ENCODE measurements around the gene CTSW.

The CTSW gene

DNA sequence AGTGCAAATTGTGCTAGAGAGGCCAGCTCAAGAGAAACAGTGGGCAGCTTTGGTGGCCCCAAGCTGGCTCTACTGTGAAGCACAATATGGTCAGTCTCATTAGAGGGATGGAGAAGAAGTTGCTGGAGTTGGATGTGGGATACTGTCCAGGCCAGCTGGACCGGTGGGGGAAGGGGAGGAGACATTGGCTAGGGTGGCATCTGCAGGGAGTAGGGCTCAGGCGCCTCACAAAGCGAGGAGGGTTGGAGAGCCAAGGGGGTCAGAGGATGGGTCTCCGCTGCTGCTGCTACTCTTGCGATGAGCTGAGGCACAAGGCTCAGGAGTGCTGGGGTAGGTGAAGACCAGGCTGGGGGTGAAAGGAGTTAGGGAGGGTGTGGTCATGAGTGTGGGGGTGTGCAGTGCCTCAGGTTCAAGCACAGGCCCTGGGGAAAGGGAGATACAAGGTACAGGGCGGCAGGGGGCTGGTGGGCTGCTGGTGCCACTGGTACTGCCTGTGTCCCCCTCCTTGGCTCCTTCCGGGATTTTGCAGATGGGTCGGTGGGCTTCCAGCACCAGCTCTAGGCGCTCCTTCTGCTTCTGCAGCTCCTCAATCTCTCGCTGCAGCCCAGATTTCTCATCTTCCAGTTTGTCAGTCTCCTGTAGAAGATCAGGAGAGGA is 13.2 kb downstream of the CTSW start:
- Histone ChIP-seq H3K9ac (ENCODE audit: low read depth, low read length) (no peak overlapping the region), H3K36me3 (ENCODE audit: insufficient read depth, low read length) (peaks cover 5% of the 10 kb centered on the region; the same call in 1 of the 2 replicates)

GRCh38 chr11:65894034-65894591 is 14.5 kb downstream of the CTSW start:
- peaks cover 7% of the 10 kb centered on the region; the same call in 1 of the 2 replicates for H3K4me1 ChIP-seq (ENCODE audit: insufficient read depth, low read length)
- no peak overlapping the region for H3K9ac ChIP-seq (ENCODE audit: low read depth, low read length)
- H3K36me3 ChIP-seq (ENCODE audit: insufficient read depth, low read length) = peaks cover 5% of the 10 kb centered on the region; the same call in 1 of the 2 replicates
- H3K9me3 ChIP-seq (ENCODE audit: control insufficient read depth, insufficient read depth, low read length) = no peaks in the 10 kb centered on the region

More for the DNA sequence above, 13.2 kb downstream of the CTSW start:
- Histone ChIP-seq H3K9me3 (ENCODE audit: control insufficient read depth, insufficient read depth, low read length) (no peaks in the 10 kb centered on the region), H3K4me1 (ENCODE audit: insufficient read depth, low read length) (peaks cover 7% of the 10 kb centered on the region; the same call in 1 of the 2 replicates)

DNA sequence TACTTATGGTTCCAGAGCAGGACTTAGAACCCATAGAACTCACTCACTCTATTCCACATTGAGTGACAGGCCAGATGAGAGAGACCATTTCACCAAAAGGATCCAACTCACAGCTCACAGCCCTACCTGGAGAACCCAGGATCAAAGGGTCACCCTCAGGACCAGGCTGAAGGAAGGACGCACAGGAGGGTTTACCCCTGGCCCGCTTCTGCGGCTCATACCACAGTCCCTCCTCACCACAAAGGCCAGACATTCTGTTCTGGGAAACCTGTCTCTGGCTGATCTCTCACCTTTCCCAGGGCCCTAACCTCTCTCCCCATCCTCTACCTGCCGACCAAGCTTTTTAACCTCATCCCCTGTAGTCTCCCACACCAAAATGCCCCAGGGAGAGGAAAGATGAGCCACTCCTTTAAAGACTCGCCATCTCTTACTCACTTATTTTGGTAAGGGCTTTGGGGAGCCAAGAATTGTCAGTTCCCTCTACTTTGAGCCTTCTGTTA is 15.9 kb downstream of the CTSW start:
- Histone ChIP-seq H3K4me1 (ENCODE audit: insufficient read depth, low read length) (no peaks in the 10 kb centered on the region; the same call in 1 of the 2 replicates), H3K9me3 (ENCODE audit: control insufficient read depth, insufficient read depth, low read length) (no peaks in the 10 kb centered on the region), H3K36me3 (ENCODE audit: insufficient read depth, low read length) (peaks cover 5% of the 10 kb centered on the region; the same call in 1 of the 2 replicates), H3K9ac (ENCODE audit: low read depth, low read length) (no peak overlapping the region)

DNA sequence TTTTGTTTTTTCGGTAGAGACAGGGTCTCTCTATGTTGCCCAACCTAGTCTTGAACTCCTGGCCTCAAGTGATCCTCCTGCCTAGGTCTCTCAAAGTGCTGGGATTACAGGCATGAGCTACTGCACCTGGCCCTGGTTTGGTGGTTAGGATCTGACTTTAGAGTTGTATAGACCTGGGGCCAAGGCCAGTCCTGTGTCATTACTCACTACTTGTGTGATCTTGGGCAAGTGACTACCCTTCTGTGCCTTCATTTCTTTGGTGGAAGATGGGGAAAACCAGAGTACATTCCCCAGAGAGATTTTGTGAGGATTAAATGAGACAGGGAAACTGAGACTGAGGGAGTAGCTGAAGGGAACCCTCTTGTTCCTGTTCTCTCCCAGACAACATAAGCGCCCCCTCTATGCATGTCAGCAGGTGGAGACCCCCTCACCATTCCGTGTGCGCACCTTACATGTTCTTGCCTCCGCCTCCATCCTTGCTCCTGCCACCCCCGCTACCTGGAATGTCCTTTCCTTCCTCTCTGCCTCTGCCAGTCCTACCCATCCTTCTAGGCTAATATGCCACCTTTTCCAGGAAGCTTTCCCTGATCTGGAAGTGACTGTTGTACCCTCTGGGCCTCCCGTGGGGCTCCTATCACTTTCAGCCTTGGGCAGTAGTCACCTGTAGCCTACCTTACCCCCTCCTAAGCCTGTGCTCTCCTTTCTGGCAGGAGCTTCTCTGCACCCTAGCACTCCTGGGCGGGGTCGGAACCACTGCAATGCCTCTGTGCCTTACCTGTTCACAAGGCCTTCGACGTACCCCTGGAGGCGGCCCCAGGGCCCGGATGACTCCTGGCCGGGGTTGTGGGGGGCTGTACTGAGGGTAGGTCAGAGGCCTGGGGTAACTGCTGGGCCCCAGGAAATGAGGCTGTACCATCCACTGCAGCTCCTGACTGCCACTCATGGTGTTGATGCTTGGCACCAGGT is 16.7 kb downstream of the CTSW start:
- Histone ChIP-seq H3K4me1 (ENCODE audit: insufficient read depth, low read length) (no peaks in the 10 kb centered on the region; the same call in 1 of the 2 replicates), H3K9me3 (ENCODE audit: control insufficient read depth, insufficient read depth, low read length) (no peaks in the 10 kb centered on the region), H3K36me3 (ENCODE audit: insufficient read depth, low read length) (peaks cover 5% of the 10 kb centered on the region; the same call in 1 of the 2 replicates), H3K9ac (ENCODE audit: low read depth, low read length) (no peak overlapping the region)

- Histone ChIP-seq H3K9ac (ENCODE audit: low read depth, low read length) (no peak overlapping the region), H3K9me3 (ENCODE audit: control insufficient read depth, insufficient read depth, low read length) (no peaks in the 10 kb centered on the region), H3K36me3 (ENCODE audit: insufficient read depth, low read length) (peaks cover 5% of the 10 kb centered on the region; the same call in 1 of the 2 replicates), H3K4me1 (ENCODE audit: insufficient read depth, low read length) (peaks cover under 1% of the 10 kb centered on the region; the same call in 1 of the 2 replicates)
Observed at GRCh38 chr11:65897020-65897471, 17.4 kb downstream of the CTSW start.

DNA sequence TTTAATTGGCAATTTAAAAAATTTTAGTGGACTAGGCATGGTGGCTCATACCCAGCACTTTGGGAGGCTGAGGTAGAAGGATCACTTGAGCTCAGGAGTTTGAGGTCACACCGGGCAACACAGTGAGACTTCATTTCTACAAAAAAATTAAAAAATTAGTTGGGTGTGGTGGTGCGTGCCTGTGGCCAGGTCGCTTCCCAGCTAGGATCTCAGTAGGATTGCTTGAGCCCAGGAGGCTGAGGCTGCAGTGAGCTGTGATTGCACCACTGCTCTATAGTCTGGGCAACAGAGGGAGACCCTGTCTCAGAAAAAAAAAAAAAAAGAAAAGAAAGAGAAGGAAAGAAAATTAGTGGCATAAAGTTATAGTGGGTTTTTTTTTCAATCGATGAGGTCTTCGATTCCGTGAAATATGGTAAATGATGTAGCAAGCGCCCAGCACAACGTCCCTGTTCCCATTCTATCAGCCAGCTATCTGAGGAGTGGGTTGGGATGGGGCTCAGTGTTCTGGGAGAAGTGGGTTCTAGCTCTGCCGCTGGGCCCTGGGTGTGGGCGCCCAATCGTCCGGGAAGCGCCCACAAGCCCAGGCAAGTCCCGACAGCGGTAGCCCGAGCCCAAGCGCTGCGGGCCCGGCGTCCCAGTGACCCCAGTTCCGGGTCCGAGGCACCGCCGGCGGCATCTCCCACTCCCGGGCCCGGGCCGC is 19.2 kb downstream of the CTSW start:
- peaks cover 14% of the 10 kb centered on the region for H3K4me1 ChIP-seq (ENCODE audit: insufficient read depth, low read length)
- H3K36me3 ChIP-seq (ENCODE audit: insufficient read depth, low read length) = peaks cover 5% of the 10 kb centered on the region; the same call in 1 of the 2 replicates

GRCh38 chr11:65899356-65900124 is 19.9 kb downstream of the CTSW start:
- H3K36me3 ChIP-seq (ENCODE audit: insufficient read depth, low read length) = peaks cover 5% of the 10 kb centered on the region; the same call in 1 of the 2 replicates
- H3K9me3 ChIP-seq (ENCODE audit: control insufficient read depth, insufficient read depth, low read length) = no peaks in the 10 kb centered on the region
- H3K4me1 ChIP-seq (ENCODE audit: insufficient read depth, low read length) = peaks cover 16% of the 10 kb centered on the region
- H3K9ac ChIP-seq (ENCODE audit: low read depth, low read length) = peak overlapping the region; percentile 87

More for the DNA sequence above, 19.2 kb downstream of the CTSW start:
- H3K9ac ChIP-seq (ENCODE audit: low read depth, low read length) = peak overlapping the region; percentile 87
- H3K9me3 ChIP-seq (ENCODE audit: control insufficient read depth, insufficient read depth, low read length) = no peaks in the 10 kb centered on the region

DNA sequence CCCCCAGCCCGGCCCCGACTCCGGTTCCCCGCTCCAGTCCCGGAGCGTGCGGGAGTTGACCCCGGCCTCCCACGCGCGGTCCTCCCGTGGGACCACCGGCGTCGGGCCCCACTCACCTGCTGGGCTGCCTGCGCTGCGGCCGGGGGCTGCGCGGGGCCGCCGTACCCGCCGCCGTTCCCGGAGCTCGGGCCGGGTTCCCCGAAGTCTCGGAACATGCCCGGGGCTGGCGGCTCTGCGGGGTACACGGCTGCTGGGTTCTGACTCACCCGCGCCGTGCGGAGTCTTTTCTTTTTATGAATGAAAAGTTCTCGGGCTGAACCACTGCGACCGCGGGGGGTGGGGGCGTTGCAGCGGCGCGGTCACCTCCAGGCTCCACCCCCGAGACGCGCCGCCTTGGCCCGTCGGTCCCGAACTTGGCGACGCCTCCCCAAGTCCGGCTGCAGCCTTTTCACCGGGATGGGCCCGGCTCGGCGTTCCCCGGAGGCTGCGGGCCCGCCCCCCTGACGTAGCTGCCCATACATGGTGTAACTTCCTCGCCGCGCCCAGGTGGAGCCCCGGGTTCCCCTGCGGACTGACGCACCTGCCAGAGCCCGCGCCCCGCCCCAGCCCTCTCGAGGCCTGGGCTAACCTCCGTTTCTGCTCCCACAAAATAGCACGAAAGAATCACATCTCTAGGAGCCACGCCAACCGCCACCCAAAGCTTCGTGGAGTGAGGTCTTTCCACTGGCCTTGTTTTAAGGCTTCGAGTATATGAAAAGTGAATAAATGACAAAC is 20.7 kb downstream of the CTSW start, which contains the start of gene FOSL1:
FOSL1 (minus strand) TSS at position 264 of the 774 bp plus-strand sequence; CDS start at position 215, 49 bp downstream.
- Histone ChIP-seq H3K9me3 (ENCODE audit: control insufficient read depth, insufficient read depth, low read length) (no peaks in the 10 kb centered on the region), H3K36me3 (ENCODE audit: insufficient read depth, low read length) (peaks cover 5% of the 10 kb centered on the region; the same call in 1 of the 2 replicates), H3K9ac (ENCODE audit: low read depth, low read length) (peak within 1 kb of the TSS; percentile 87), H3K4me1 (ENCODE audit: insufficient read depth, low read length) (peaks cover 16% of the 10 kb centered on the region)

- Histone ChIP-seq H3K9ac (ENCODE audit: low read depth, low read length) (peak overlapping the region; percentile 7; the same call in 1 of the 2 replicates), H3K4me1 (ENCODE audit: insufficient read depth, low read length) (peaks cover 16% of the 10 kb centered on the region)
Observed at GRCh38 chr11:65900899-65901180, 21.2 kb downstream of the CTSW start.

GRCh38 chr11:65903068-65903481 is 23.4 kb downstream of the CTSW start:
- peaks cover 16% of the 10 kb centered on the region for H3K4me1 ChIP-seq (ENCODE audit: insufficient read depth, low read length)
- H3K9me3 ChIP-seq (ENCODE audit: control insufficient read depth, insufficient read depth, low read length) = no peaks in the 10 kb centered on the region
- H3K9ac ChIP-seq (ENCODE audit: low read depth, low read length) = no peak overlapping the region
- H3K36me3 ChIP-seq (ENCODE audit: insufficient read depth, low read length) = no peaks in the 10 kb centered on the region

More at GRCh38 chr11:65900899-65901180, 21.2 kb downstream of the CTSW start:
- H3K36me3 ChIP-seq (ENCODE audit: insufficient read depth, low read length) = peaks cover 3% of the 10 kb centered on the region; the same call in 1 of the 2 replicates
- no peaks in the 10 kb centered on the region for H3K9me3 ChIP-seq (ENCODE audit: control insufficient read depth, insufficient read depth, low read length)

DNA sequence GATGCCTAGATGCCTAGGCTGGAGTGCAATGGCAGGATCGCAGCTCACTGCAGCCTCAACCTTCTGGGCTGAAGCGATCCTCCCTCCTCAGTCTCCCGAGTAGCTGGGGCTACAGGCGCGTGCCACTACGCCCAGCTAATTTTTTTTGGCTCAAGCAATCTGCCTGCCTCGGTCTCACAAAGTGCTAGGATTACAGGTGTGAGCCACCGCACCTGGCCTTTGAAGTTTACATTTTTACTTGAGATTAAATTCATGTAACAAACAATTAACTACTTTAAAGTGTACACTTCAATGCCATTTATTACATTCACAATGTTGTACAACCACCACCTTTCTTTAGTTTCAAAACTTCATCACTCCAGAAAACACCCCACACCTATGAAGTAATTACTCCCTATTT is 24.1 kb downstream of the CTSW start:
- no peaks in the 10 kb centered on the region for H3K9me3 ChIP-seq (ENCODE audit: control insufficient read depth, insufficient read depth, low read length)
- peaks cover 16% of the 10 kb centered on the region for H3K4me1 ChIP-seq (ENCODE audit: insufficient read depth, low read length)
- H3K36me3 ChIP-seq (ENCODE audit: insufficient read depth, low read length) = no peaks in the 10 kb centered on the region
- no peak overlapping the region for H3K9ac ChIP-seq (ENCODE audit: low read depth, low read length)

GRCh38 chr11:65906602-65907001 is 27.0 kb downstream of the CTSW start:
- H3K9ac ChIP-seq (ENCODE audit: low read depth, low read length) = no peak overlapping the region
- H3K9me3 ChIP-seq (ENCODE audit: control insufficient read depth, insufficient read depth, low read length) = no peaks in the 10 kb centered on the region
- H3K36me3 ChIP-seq (ENCODE audit: insufficient read depth, low read length) = no peaks in the 10 kb centered on the region
- H3K4me1 ChIP-seq (ENCODE audit: insufficient read depth, low read length) = peaks cover 16% of the 10 kb centered on the region
